ENCODE measurements around the gene RALGPS1. TPM values are rescaled to one million over a fixed set of nuclear protein-coding genes. Genes with fewer than 3 reads are reported as not detected.
A peak's percentile ranks its signal among the peaks of the same experiment; 100 is the strongest.

The RALGPS1 gene
- total RNA-seq, 1 donor from 2014 or later, result 15.2 TPM

- no peaks in the 10 kb centered on the region for H3K27me3 ChIP-seq
- H3K36me3 ChIP-seq, result no peaks in the 10 kb centered on the region
- intact Hi-C loops (cut with DNase I), result no loop called here
- no peak for TF ChIP-seq POLR2A (IDR thresholded peaks at IDR 0.05)
- no peak for TF ChIP-seq POLR2AphosphoS5 (IDR thresholded peaks at IDR 0.05; ENCODE audit: insufficient read depth in 1 of 2, low read depth in 1 of 2)
- no peak for TF ChIP-seq CTCF (IDR thresholded peaks at IDR 0.05)
- no peak overlapping the region for H3K4me3 ChIP-seq
- no peak overlapping the region for H3K27ac ChIP-seq
- DNase-seq (ENCODE audit: extremely low spot score in 2 of 2), result peak; percentile 67 to 84
- no peaks in the 10 kb centered on the region for H3K9me3 ChIP-seq
- H3K4me1 ChIP-seq, result peaks cover 30% of the 10 kb centered on the region
These were observed 135.6 kb downstream of the RALGPS1 start for GRCh38 chr9:127050152-127050551.

- intact Hi-C loops (cut with DNase I), result no loop called here
- Histone ChIP-seq H3K9me3 (no peaks in the 10 kb centered on the region), H3K4me3 (no peak overlapping the region), H3K36me3 (no peaks in the 10 kb centered on the region), H3K27ac (no peak overlapping the region), H3K27me3 (no peaks in the 10 kb centered on the region), H3K4me1 (peaks cover 30% of the 10 kb centered on the region)
- TF ChIP-seq CTCF (IDR thresholded peaks at IDR 0.05), result no peak
- peak in 1 of 2 donors; percentile 70 for DNase-seq (ENCODE audit: extremely low spot score in 2 of 2)
These were observed 136.0 kb downstream of the RALGPS1 start for GRCh38 chr9:127050591-127051001.

- Histone ChIP-seq H3K27ac (peak overlapping the region; percentile 70), H3K4me3 (no peak overlapping the region), H3K36me3 (no peaks in the 10 kb centered on the region), H3K9me3 (no peaks in the 10 kb centered on the region), H3K4me1 (peaks cover 30% of the 10 kb centered on the region), H3K27me3 (no peaks in the 10 kb centered on the region)
- TF ChIP-seq POLR2A (IDR thresholded peaks at IDR 0.05) (no peak), CTCF (IDR thresholded peaks at IDR 0.05) (no peak), POLR2AphosphoS5 (IDR thresholded peaks at IDR 0.05; ENCODE audit: insufficient read depth in 1 of 2, low read depth in 1 of 2) (no peak)
- intact Hi-C loops (cut with DNase I), result no loop called here
- DNase-seq (ENCODE audit: extremely low spot score in 2 of 2), result peak; percentile 34 to 85
These were observed 137.5 kb downstream of the RALGPS1 start for GRCh38 chr9:127051881-127052595.

- Histone ChIP-seq H3K4me3 (no peak overlapping the region), H3K27ac (peak overlapping the region; percentile 70), H3K36me3 (no peaks in the 10 kb centered on the region), H3K4me1 (peaks cover 33% of the 10 kb centered on the region), H3K9me3 (no peaks in the 10 kb centered on the region), H3K27me3 (no peaks in the 10 kb centered on the region)
- TF ChIP-seq POLR2AphosphoS5 (IDR thresholded peaks at IDR 0.05; ENCODE audit: insufficient read depth in 1 of 2, low read depth in 1 of 2) (peak in 1 of 2 donors; percentile 25), CTCF (IDR thresholded peaks at IDR 0.05) (no peak)
- intact Hi-C loops (cut with DNase I), result no loop called here
- peak; percentile 37 to 82 for DNase-seq (ENCODE audit: extremely low spot score in 2 of 2)
These were observed 138.7 kb downstream of the RALGPS1 start for GRCh38 chr9:127053057-127053821.

GRCh38 chr9:127053960-127054359 is 139.4 kb downstream of the RALGPS1 start:
- peak overlapping the region; percentile 70 for H3K27ac ChIP-seq
- DNase-seq (ENCODE audit: extremely low spot score in 2 of 2), result peak; percentile 52 to 77
- no peak for TF ChIP-seq POLR2AphosphoS5 (IDR thresholded peaks at IDR 0.05; ENCODE audit: insufficient read depth in 1 of 2, low read depth in 1 of 2)
- no peak for TF ChIP-seq CTCF (IDR thresholded peaks at IDR 0.05)
- TF ChIP-seq POLR2A (IDR thresholded peaks at IDR 0.05), result no peak
- peaks cover 33% of the 10 kb centered on the region for H3K4me1 ChIP-seq
- intact Hi-C loops (cut with DNase I), result no loop called here
- H3K9me3 ChIP-seq, result no peaks in the 10 kb centered on the region
- H3K27me3 ChIP-seq, result no peaks in the 10 kb centered on the region
- H3K36me3 ChIP-seq, result no peaks in the 10 kb centered on the region
- no peak overlapping the region for H3K4me3 ChIP-seq

Measured in vagina (tissue), 2 donors.